T47D (cell line): Measurements from ENCODE around the gene LIF.

Experiments
- DNase-seq, 2 experiments: peaks; one replicate each; pipeline versions ENCODE4 v3.0.0 to v3.0.0-alpha.2; 2011 to 2012; ENCODE audit warnings: low read depth in 1 of 2, low spot score in 1 of 2
- JUND ChIP-seq: IDR thresholded peaks from 2 replicates; pipeline ENCODE4 v1.6.1; 2012; ENCODE audit warnings: low read depth
- in situ Hi-C: cut with HindIII; loops from 2 replicates; pipeline ENCODE4 v1.10.0; 2016; ENCODE audit warnings: low sequenced_read_pairs, low pct_unique_long_range_greater_than_20kb

LIF gene

GRCh38 chr22:30279046-30279788, 32.7 kb upstream of the LIF start:
- DNase-seq: no peak
- TF ChIP-seq JUND: no peak
- in situ Hi-C loops: no loop called here

GRCh38 chr22:30277547-30278344, 31.2 kb upstream of the LIF start:
- in situ Hi-C loops: no loop called here
- no peak for DNase-seq
- no peak for TF ChIP-seq JUND

- DNase-seq: no peak
- no peak for TF ChIP-seq JUND
- in situ Hi-C loops: no loop called here
Observed at GRCh38 chr22:30276039-30276438, 29.5 kb upstream of the LIF start.

GRCh38 chr22:30275625-30276024, 29.1 kb upstream of the LIF start:
- no peak for TF ChIP-seq JUND
- no peak for DNase-seq
- in situ Hi-C loops: no loop called here

- DNase-seq: no peak
- in situ Hi-C loops: no loop called here
- no peak for TF ChIP-seq JUND
Observed at GRCh38 chr22:30274437-30274812, 27.9 kb upstream of the LIF start.

- no peak for DNase-seq
- in situ Hi-C loops: no loop called here
- no peak for TF ChIP-seq JUND
Observed at GRCh38 chr22:30273711-30274436, 27.3 kb upstream of the LIF start.

GRCh38 chr22:30272781-30273601, 26.4 kb upstream of the LIF start:
- in situ Hi-C loops: no loop called here
- TF ChIP-seq JUND: no peak

GRCh38 chr22:30270832-30271231, 24.3 kb upstream of the LIF start:
- no peak for TF ChIP-seq JUND
- in situ Hi-C loops: no loop called here
- no peak for DNase-seq

More at GRCh38 chr22:30272781-30273601, 26.4 kb upstream of the LIF start:
- DNase-seq: no peak

GRCh38 chr22:30268331-30268730, 21.8 kb upstream of the LIF start:
- no peak for TF ChIP-seq JUND
- no peak for DNase-seq
- in situ Hi-C loops: no loop called here

GRCh38 chr22:30267382-30268302, 21.1 kb upstream of the LIF start:
- no peak for TF ChIP-seq JUND
- no peak for DNase-seq
- in situ Hi-C loops: no loop called here

GRCh38 chr22:30266445-30267381, 20.2 kb upstream of the LIF start, which contains the start of gene OSM:
Gene OSM (minus strand): TSS chr22:30266851. CDS start chr22:30266799, 52 bp downstream.
- no peak for DNase-seq
- TF ChIP-seq JUND: no peak
- in situ Hi-C loops: no loop called here
